CD4-positive, alpha-beta memory T cell (primary cell): ENCODE measurements around the gene CYP2R1. TPM values are rescaled to one million over a fixed set of nuclear protein-coding genes. Genes with fewer than 3 reads are reported as not detected.

Experiments
- CTCF ChIA-PET: fragments of 350-600 bp; sonication (Branson Sonifier 250); formaldehyde crosslinking; loops from one replicate; lab custom pipeline; 2021; ENCODE audit warnings: inconsistent platforms; ENCODE audit not compliant: partially characterized antibody; lab: Charles Lee
- POLR2A ChIA-PET: fragments of 350-600 bp; sonication (Branson Sonifier 250); formaldehyde crosslinking; loops from one replicate; lab custom pipeline; 2021; ENCODE audit not compliant: partially characterized antibody; lab: Charles Lee
- DNase-seq, 5 donors: peaks; one replicate each; pipeline versions ENCODE4 v3.0.0 to v3.0.0-alpha.2; 2020 to 2022; ENCODE audit warnings: mixed read lengths in 1 of 5
- H3K27ac ChIP-seq: one replicate; pipeline ENCODE4 v1.7.0; 2013; ENCODE audit warnings: low read depth, low read length
- H3K27me3 ChIP-seq: 2 replicates; pipeline ENCODE4 v1.7.0; 2013; ENCODE audit warnings: mild to moderate bottlenecking, low read length, moderate library complexity; ENCODE audit not compliant: insufficient read depth
- H3K36me3 ChIP-seq: 2 replicates; pipeline ENCODE4 v1.7.0; 2013; ENCODE audit warnings: mild to moderate bottlenecking, low read length, moderate library complexity; ENCODE audit not compliant: insufficient read depth
- H3K4me1 ChIP-seq: 2 replicates; pipeline ENCODE4 v1.7.0; 2013; ENCODE audit warnings: mild to moderate bottlenecking, low read length, moderate library complexity; ENCODE audit not compliant: insufficient read depth
- H3K4me3 ChIP-seq, 2 donors: one replicate each; pipeline ENCODE4 v1.7.0; 2013; ENCODE audit warnings: low read length in 2 of 2, mild to moderate bottlenecking in 1 of 2
- H3K9me3 ChIP-seq, 2 donors: one replicate each; pipeline ENCODE4 v1.7.0; 2013; ENCODE audit warnings: low read length in 2 of 2, control low read depth in 1 of 2; ENCODE audit not compliant: control insufficient read depth in 1 of 2
- H3K27ac Mint-ChIP-seq, 7 donors: one replicate each; pipeline ENCODE4 v1.8.0; 2020 to 2021; ENCODE audit warnings: mixed read lengths in 7 of 7, mild to moderate bottlenecking in 6 of 7, inconsistent platforms in 3 of 7, moderate library complexity in 3 of 7
- H3K27me3 Mint-ChIP-seq, 2 donors: one replicate each; pipeline ENCODE4 v1.8.0; 2020 to 2021; ENCODE audit warnings: mixed read lengths in 2 of 2
- H3K36me3 Mint-ChIP-seq, 2 donors: one replicate each; pipeline ENCODE4 v1.8.0; 2020 to 2021; ENCODE audit warnings: mixed read lengths in 2 of 2, inconsistent platforms in 1 of 2, mild to moderate bottlenecking in 1 of 2
- H3K4me1 Mint-ChIP-seq, 4 donors: one replicate each; pipeline ENCODE4 v1.8.0; 2020 to 2021; ENCODE audit warnings: mixed read lengths in 4 of 4, mild to moderate bottlenecking in 1 of 4
- H3K4me3 Mint-ChIP-seq, 8 donors: one replicate each; pipeline ENCODE4 v1.8.0; 2020 to 2021; ENCODE audit warnings: mixed read lengths in 8 of 8, mild to moderate bottlenecking in 7 of 8, moderate library complexity in 6 of 8, inconsistent platforms in 3 of 8
- H3K9me3 Mint-ChIP-seq, 8 donors: one replicate each; pipeline ENCODE4 v1.8.0; 2020 to 2021; ENCODE audit warnings: mixed read lengths in 8 of 8, mild to moderate bottlenecking in 5 of 8, inconsistent platforms in 3 of 8, moderate library complexity in 1 of 8
- intact Hi-C: fragments of 100-400 bp; cut with micrococcal nuclease; formaldehyde crosslinking; loops from one replicate; pipeline ENCODE4 v1.15.1; 2023
- polyA plus RNA-seq, 2 donors: library from polyadenylated mRNA; unstranded; fragments of 300-500 nt; fragmentation: Illumina TruSeq; gene quantifications; one replicate each; pipeline ENCODE4 v1.2.3, GENCODE V29; 2021
- total RNA-seq, 2 experiments: library from RNA; stranded (reverse); gene quantifications; one replicate each; pipeline ENCODE4 v1.2.3, GENCODE V29; 2021

Gene CYP2R1
- total and polyA plus RNA-seq, 4 experiments from 2014 or later = 10.0 to 15.2 (median 13.4) TPM

GRCh38 chr11:14860511-14860910 lies 31.5 kb downstream of the CYP2R1 start:
- peaks cover 3 to 9% (median 7%) of the 10 kb centered on the region in 4 donors for H3K4me1 Mint-ChIP-seq
- no peak overlapping the region for H3K4me3 Mint-ChIP-seq
- DNase-seq = no peak
- intact Hi-C loops = no loop called here
- peaks cover 60 to 66% of the 10 kb centered on the region in 2 donors for H3K36me3 Mint-ChIP-seq
- H3K27me3 ChIP-seq = no peaks in the 10 kb centered on the region
- H3K9me3 Mint-ChIP-seq = peaks cover 0 to 15% (median 4%) of the 10 kb centered on the region in 8 donors
- no peaks in the 10 kb centered on the region for H3K9me3 ChIP-seq
- H3K4me3 ChIP-seq = no peak overlapping the region
- no peaks in the 10 kb centered on the region for H3K27me3 Mint-ChIP-seq
- no peak overlapping the region for H3K27ac ChIP-seq
- POLR2A ChIA-PET = no interaction called here
- H3K36me3 ChIP-seq = peaks cover 4% of the 10 kb centered on the region
- CTCF ChIA-PET = no interaction called here
- H3K27ac Mint-ChIP-seq = no peak overlapping the region
- H3K4me1 ChIP-seq = no peaks in the 10 kb centered on the region

GRCh38 chr11:14858404-14858803 lies 33.6 kb downstream of the CYP2R1 start:
- H3K9me3 ChIP-seq = no peaks in the 10 kb centered on the region
- ChIA-PET POLR2A (interaction anchor here (1.5 kb wide), 1 partner anchor 214 kb away, joined by 3 read pairs; no protein-coding TSS in a partner anchor), CTCF (interaction anchor here (0.5 to 3.2 kb wide), 3 partner anchors 49 to 403 kb away, joined by 3 to 19 read pairs (median 3); no protein-coding TSS in a partner anchor)
- no peak overlapping the region for H3K27ac ChIP-seq
- no peaks in the 10 kb centered on the region for H3K27me3 ChIP-seq
- no peak overlapping the region for H3K27ac Mint-ChIP-seq
- H3K9me3 Mint-ChIP-seq = peaks cover 0 to 4% (median 2%) of the 10 kb centered on the region in 8 donors
- DNase-seq = no peak
- peaks cover 3 to 9% (median 4%) of the 10 kb centered on the region in 4 donors for H3K4me1 Mint-ChIP-seq
- peaks cover 4% of the 10 kb centered on the region for H3K36me3 ChIP-seq
- H3K4me1 ChIP-seq = no peaks in the 10 kb centered on the region
- intact Hi-C loops = no loop called here
- no peak overlapping the region for H3K4me3 Mint-ChIP-seq
- no peak overlapping the region for H3K4me3 ChIP-seq
- H3K36me3 Mint-ChIP-seq = peaks cover 60 to 64% of the 10 kb centered on the region in 2 donors
- H3K27me3 Mint-ChIP-seq = no peaks in the 10 kb centered on the region

GRCh38 chr11:14857621-14858020 lies 34.4 kb downstream of the CYP2R1 start:
- Mint-ChIP-seq H3K9me3 (peaks cover 0 to 1% (median 0%) of the 10 kb centered on the region in 8 donors), H3K4me1 (peaks cover 3 to 9% (median 5%) of the 10 kb centered on the region in 4 donors), H3K27ac (peak overlapping the region in 2 of 7 donors; percentile 36 to 61), H3K36me3 (peaks cover 61 to 64% of the 10 kb centered on the region in 2 donors), H3K27me3 (no peaks in the 10 kb centered on the region), H3K4me3 (no peak overlapping the region)
- H3K4me1 ChIP-seq = no peaks in the 10 kb centered on the region
- no peak overlapping the region for H3K4me3 ChIP-seq
- CTCF ChIA-PET = interaction anchor here (1.0 to 3.2 kb wide), 2 partner anchors 48 to 50 kb away, joined by 3 to 19 read pairs; no protein-coding TSS in a partner anchor
- peaks cover 4% of the 10 kb centered on the region for H3K36me3 ChIP-seq
- DNase-seq = no peak
- H3K27ac ChIP-seq = no peak overlapping the region
- POLR2A ChIA-PET = interaction anchor here (1.5 kb wide), 1 partner anchor 213 kb away, joined by 3 read pairs; no protein-coding TSS in a partner anchor
- H3K9me3 ChIP-seq = no peaks in the 10 kb centered on the region
- H3K27me3 ChIP-seq = no peaks in the 10 kb centered on the region
- intact Hi-C loops = no loop called here

- Histone ChIP-seq H3K36me3 (peaks cover 4% of the 10 kb centered on the region), H3K9me3 (no peaks in the 10 kb centered on the region), H3K4me3 (no peak overlapping the region), H3K4me1 (no peaks in the 10 kb centered on the region), H3K27ac (no peak overlapping the region), H3K27me3 (no peaks in the 10 kb centered on the region)
- POLR2A ChIA-PET = no interaction called here
- Mint-ChIP-seq H3K9me3 (no peaks in the 10 kb centered on the region), H3K36me3 (peaks cover 57 to 60% of the 10 kb centered on the region in 2 donors), H3K27me3 (no peaks in the 10 kb centered on the region), H3K27ac (peak overlapping the region in 6 of 7 donors; percentile 1 to 83 (median 27)), H3K4me1 (peaks cover 0 to 10% (median 6%) of the 10 kb centered on the region in 4 donors), H3K4me3 (no peak overlapping the region)
- DNase-seq = no peak
- intact Hi-C loops = no loop called here
- CTCF ChIA-PET = interaction anchor here (3.2 kb wide), 1 partner anchor 52 kb away, joined by 19 read pairs; no protein-coding TSS in a partner anchor
Observed at GRCh38 chr11:14855890-14856289, 36.1 kb downstream of the CYP2R1 start.

GRCh38 chr11:14854057-14854456 lies 38.0 kb downstream of the CYP2R1 start:
- H3K27ac Mint-ChIP-seq = peak overlapping the region in 3 of 7 donors; percentile 6 to 86 (median 79)
- ChIA-PET CTCF (no interaction called here), POLR2A (no interaction called here)
- H3K27me3 Mint-ChIP-seq = no peaks in the 10 kb centered on the region
- no peak overlapping the region for H3K4me3 Mint-ChIP-seq
- peaks cover 52 to 53% of the 10 kb centered on the region in 2 donors for H3K36me3 Mint-ChIP-seq
- H3K9me3 Mint-ChIP-seq = no peaks in the 10 kb centered on the region
- H3K27ac ChIP-seq = no peak overlapping the region
- peaks cover 0 to 10% (median 6%) of the 10 kb centered on the region in 4 donors for H3K4me1 Mint-ChIP-seq
- no peaks in the 10 kb centered on the region for H3K27me3 ChIP-seq
- DNase-seq = no peak
- no peak overlapping the region for H3K4me3 ChIP-seq
- H3K36me3 ChIP-seq = no peaks in the 10 kb centered on the region
- H3K9me3 ChIP-seq = no peaks in the 10 kb centered on the region
- H3K4me1 ChIP-seq = no peaks in the 10 kb centered on the region
- intact Hi-C loops = no loop called here

- intact Hi-C loops = no loop called here
- H3K27ac Mint-ChIP-seq = peak overlapping the region in 4 of 7 donors; percentile 47 to 68 (median 56)
Observed at GRCh38 chr11:14852571-14853177, 39.4 kb downstream of the CYP2R1 start.

GRCh38 chr11:14842002-14842401 lies 50.0 kb downstream of the CYP2R1 start:
- no peaks in the 10 kb centered on the region for H3K9me3 ChIP-seq
- ChIA-PET POLR2A (no interaction called here), CTCF (no interaction called here)
- peaks cover 56 to 61% of the 10 kb centered on the region in 2 donors for H3K36me3 Mint-ChIP-seq
- no peak overlapping the region for H3K4me3 Mint-ChIP-seq
- H3K4me1 Mint-ChIP-seq = peaks cover 0 to 1% (median 0%) of the 10 kb centered on the region in 4 donors
- H3K9me3 Mint-ChIP-seq = no peaks in the 10 kb centered on the region
- DNase-seq = no peak
- H3K27me3 ChIP-seq = no peaks in the 10 kb centered on the region
- H3K4me1 ChIP-seq = no peaks in the 10 kb centered on the region
- intact Hi-C loops = no loop called here
- H3K27ac ChIP-seq = no peak overlapping the region
- no peak overlapping the region for H3K27ac Mint-ChIP-seq
- H3K4me3 ChIP-seq = no peak overlapping the region
- H3K27me3 Mint-ChIP-seq = no peaks in the 10 kb centered on the region
- peaks cover 8% of the 10 kb centered on the region for H3K36me3 ChIP-seq

More at GRCh38 chr11:14852571-14853177, 39.4 kb downstream of the CYP2R1 start:
- Histone ChIP-seq H3K9me3 (no peaks in the 10 kb centered on the region), H3K27me3 (no peaks in the 10 kb centered on the region), H3K36me3 (no peaks in the 10 kb centered on the region), H3K27ac (no peak overlapping the region), H3K4me3 (no peak overlapping the region), H3K4me1 (no peaks in the 10 kb centered on the region)
- Mint-ChIP-seq H3K9me3 (no peaks in the 10 kb centered on the region), H3K4me3 (no peak overlapping the region), H3K4me1 (peaks cover 0 to 10% (median 6%) of the 10 kb centered on the region in 4 donors), H3K36me3 (peaks cover 42 to 48% of the 10 kb centered on the region in 2 donors), H3K27me3 (no peaks in the 10 kb centered on the region)
- no peak for DNase-seq
- ChIA-PET CTCF (interaction anchor here (1.2 kb wide), 1 partner anchor 8 kb away, joined by 3 read pairs; no protein-coding TSS in a partner anchor), POLR2A (no interaction called here)
